Aorta (tissue), 5 donors: ENCODE results near the gene ALDH6A1. TPM values are rescaled to one million over a fixed set of nuclear protein-coding genes. Genes with fewer than 3 reads are reported as not detected.

Experiments used
- ATAC-seq: fragments of 200-7000 bp; cut with Tn5 transposase; one replicate; pipeline ENCODE4 v1.9.1; 2022; ENCODE audit warnings: moderate library complexity; ENCODE audit not compliant: low FRiP score
- DNase-seq, 2 donors: peaks; one replicate each; pipeline ENCODE4 v3.0.0-alpha.2; 2020
- H3K27ac ChIP-seq, 2 donors: one replicate each; pipeline ENCODE4 v1.5.1; 2013; ENCODE audit warnings: low read length in 2 of 2, mild to moderate bottlenecking in 2 of 2, moderate library complexity in 2 of 2, control low read depth in 1 of 2, inconsistent platforms in 1 of 2, low read depth in 1 of 2
- H3K27me3 ChIP-seq, 2 donors: one replicate each; pipeline ENCODE4 v1.6.1; 2013; ENCODE audit warnings: control low read depth in 1 of 2, low read length in 1 of 2, mild to moderate bottlenecking in 1 of 2, moderate library complexity in 1 of 2; ENCODE audit not compliant: insufficient read depth in 2 of 2, control insufficient read depth in 1 of 2
- H3K36me3 ChIP-seq, 2 donors: one replicate each; pipeline ENCODE4 v1.6.1; 2013; ENCODE audit warnings: control low read depth in 1 of 2, low read length in 1 of 2, mild to moderate bottlenecking in 1 of 2; ENCODE audit not compliant: insufficient read depth in 2 of 2, control insufficient read depth in 1 of 2
- H3K4me1 ChIP-seq, 2 donors: one replicate each; pipeline ENCODE4 v1.6.1; 2013; ENCODE audit warnings: low read length in 2 of 2, control low read depth in 1 of 2, mild to moderate bottlenecking in 1 of 2, moderate library complexity in 1 of 2; ENCODE audit not compliant: insufficient read depth in 2 of 2, control insufficient read depth in 1 of 2
- H3K4me3 ChIP-seq, 2 donors: one replicate each; pipeline ENCODE4 v1.5.1; 2013; ENCODE audit warnings: low read length in 2 of 2, control low read depth in 1 of 2, mild to moderate bottlenecking in 1 of 2
- H3K9me3 ChIP-seq: one replicate; pipeline ENCODE4 v1.6.1; 2013; ENCODE audit warnings: mild to moderate bottlenecking, low read length; ENCODE audit not compliant: control insufficient read depth
- WGBS, 2 donors: extraction: QIAGEN DNeasy Blood & Tissue Kit; methylation state at CpG; one replicate each; pipeline ENCODE4 v1.1.7; 2013; 5-methylcytosine and 5-hydroxymethylcytosine counted together
- intact Hi-C, 2 donors: fragments of 100-400 bp; cut with DNase I; formaldehyde crosslinking; loops; one replicate each; pipeline versions ENCODE4 v1.14.2 to v1.15.0; 2022
- polyA plus RNA-seq, 2 donors: library from polyadenylated mRNA; stranded (reverse); fragments of 200-250 nt; gene quantifications; one replicate each; pipeline ENCODE4 v1.2.3, GENCODE V29; 2013
- total RNA-seq, 2 donors: library from RNA; stranded (reverse); fragmentation: NEBNext Ultra II Directional; extraction: Animal tissue kit (Norgen Biotek cat#: 25700); gene quantifications; one replicate each; pipeline ENCODE4 v1.2.1, GENCODE V29; 2021
- donor health status: healthy with polysubstance abuse.
- donor health status: Bipolar disorder and iron deficiency.
- donor health status: DM: no; HTN: no; CAD: no.
- donor health status: DM: no; HTN: no; CAD: no.
- donor health status: DM: yes; HTN: yes; CAD: no.

ALDH6A1 gene
- total and polyA plus RNA-seq, 4 donors, result 10.7 to 33.6 (median 21.1) TPM

GRCh38 chr14:74065746-74066575, 18.3 kb downstream of the ALDH6A1 start:
- H3K4me1 ChIP-seq, result no peaks in the 10 kb centered on the region
- H3K27me3 ChIP-seq, result no peaks in the 10 kb centered on the region
- H3K4me3 ChIP-seq, result no peak overlapping the region
- ATAC-seq, result no peak
- intact Hi-C loops, result no loop called here
- H3K36me3 ChIP-seq, result peaks cover 5 to 6% of the 10 kb centered on the region in 2 donors
- WGBS, 2 donors, result 61 to 69% methylated on average over 3 of the region's 3 CpGs
- no peaks in the 10 kb centered on the region for H3K9me3 ChIP-seq
- no peak overlapping the region for H3K27ac ChIP-seq
- no peak for DNase-seq

- intact Hi-C loops, result no loop called here
- no peak for DNase-seq
- Histone ChIP-seq H3K9me3 (no peaks in the 10 kb centered on the region), H3K4me1 (no peaks in the 10 kb centered on the region), H3K4me3 (no peak overlapping the region), H3K27ac (no peak overlapping the region), H3K27me3 (no peaks in the 10 kb centered on the region), H3K36me3 (peaks cover 5 to 8% of the 10 kb centered on the region in 2 donors)
- no peak for ATAC-seq
- WGBS, 2 donors, result 90 to 92% methylated on average over 3 of the region's 3 CpGs
Observed at GRCh38 chr14:74064883-74065282, 19.4 kb downstream of the ALDH6A1 start.

GRCh38 chr14:74064426-74064825, 19.8 kb downstream of the ALDH6A1 start:
- H3K27ac ChIP-seq, result no peak overlapping the region
- no peaks in the 10 kb centered on the region for H3K27me3 ChIP-seq
- no peaks in the 10 kb centered on the region for H3K4me1 ChIP-seq
- intact Hi-C loops, result no loop called here
- no peaks in the 10 kb centered on the region for H3K9me3 ChIP-seq
- H3K4me3 ChIP-seq, result no peak overlapping the region
- DNase-seq (no peak), ATAC-seq (no peak)
- H3K36me3 ChIP-seq, result peaks cover 5 to 8% of the 10 kb centered on the region in 2 donors

- intact Hi-C loops, result no loop called here
- peaks cover 5 to 8% of the 10 kb centered on the region in 2 donors for H3K36me3 ChIP-seq
- DNase-seq, result no peak
- H3K27ac ChIP-seq, result no peak overlapping the region
- WGBS, 2 donors, result 93 to 97% methylated on average over 2 of the region's 2 CpGs
- H3K4me3 ChIP-seq, result no peak overlapping the region
- H3K27me3 ChIP-seq, result no peaks in the 10 kb centered on the region
- no peaks in the 10 kb centered on the region for H3K9me3 ChIP-seq
- no peak for ATAC-seq
- H3K4me1 ChIP-seq, result no peaks in the 10 kb centered on the region
Observed at GRCh38 chr14:74062809-74063150, 21.5 kb downstream of the ALDH6A1 start.

GRCh38 chr14:74049876-74050495, 34.3 kb downstream of the ALDH6A1 start:
- Histone ChIP-seq H3K4me1 (no peaks in the 10 kb centered on the region), H3K4me3 (no peak overlapping the region), H3K27me3 (no peaks in the 10 kb centered on the region), H3K36me3 (no peaks in the 10 kb centered on the region), H3K9me3 (no peaks in the 10 kb centered on the region), H3K27ac (no peak overlapping the region)
- 75 to 82% methylated on average over 3 of the region's 3 CpGs for WGBS, 2 donors
- DNase-seq (no peak), ATAC-seq (no peak)
- intact Hi-C loops, result no loop called here

- Histone ChIP-seq H3K9me3 (no peaks in the 10 kb centered on the region), H3K27ac (no peak overlapping the region), H3K36me3 (no peaks in the 10 kb centered on the region), H3K4me3 (no peak overlapping the region), H3K4me1 (no peaks in the 10 kb centered on the region), H3K27me3 (no peaks in the 10 kb centered on the region)
- WGBS, 2 donors, result 54 to 60% methylated on average over 3 of the region's 3 CpGs
- DNase-seq (no peak), ATAC-seq (no peak)
- intact Hi-C loops, result no loop called here
Observed at GRCh38 chr14:74048281-74048680, 36.0 kb downstream of the ALDH6A1 start.

- intact Hi-C loops, result no loop called here
- no peaks in the 10 kb centered on the region for H3K27me3 ChIP-seq
- H3K4me3 ChIP-seq, result no peak overlapping the region
- no peaks in the 10 kb centered on the region for H3K9me3 ChIP-seq
- H3K36me3 ChIP-seq, result no peaks in the 10 kb centered on the region
- 96 to 97% methylated on average over 4 of the region's 4 CpGs for WGBS, 2 donors
- ATAC-seq (no peak), DNase-seq (no peak)
- H3K27ac ChIP-seq, result no peak overlapping the region
- H3K4me1 ChIP-seq, result no peaks in the 10 kb centered on the region
Observed at GRCh38 chr14:74045522-74045921, 38.7 kb downstream of the ALDH6A1 start.

GRCh38 chr14:74042296-74042695, 42.0 kb downstream of the ALDH6A1 start:
- no peak overlapping the region for H3K4me3 ChIP-seq
- H3K36me3 ChIP-seq, result no peaks in the 10 kb centered on the region
- ATAC-seq, result no peak
- intact Hi-C loops, result no loop called here
- H3K9me3 ChIP-seq, result no peaks in the 10 kb centered on the region
- DNase-seq, result no peak
- no peaks in the 10 kb centered on the region for H3K4me1 ChIP-seq
- WGBS, 2 donors, result 52 to 77% methylated on average over 2 of the region's 2 CpGs
- no peak overlapping the region for H3K27ac ChIP-seq
- H3K27me3 ChIP-seq, result no peaks in the 10 kb centered on the region
